ENCODE measurements around the gene FGD5.

FGD5 gene

GRCh38 chr3:14832975-14833722 lies 14.4 kb downstream of the FGD5 start:
- DNase-seq = no peak

GRCh38 chr3:14834121-14834520 lies 15.4 kb downstream of the FGD5 start:
- DNase-seq = no peak

- no peak for DNase-seq
Measured at GRCh38 chr3:14834807-14835466, 16.2 kb downstream of the FGD5 start.

- no peak for DNase-seq
Measured at GRCh38 chr3:14836049-14836468, 17.3 kb downstream of the FGD5 start.

GRCh38 chr3:14837186-14837877 lies 18.6 kb downstream of the FGD5 start:
- no peak for DNase-seq

GRCh38 chr3:14837878-14838258 lies 19.1 kb downstream of the FGD5 start:
- DNase-seq = no peak

GRCh38 chr3:14839236-14839635 lies 20.5 kb downstream of the FGD5 start:
- DNase-seq = no peak

GRCh38 chr3:14841836-14842235 lies 23.1 kb downstream of the FGD5 start:
- DNase-seq = no peak

- no peak for DNase-seq
Measured at GRCh38 chr3:14842277-14842676, 23.5 kb downstream of the FGD5 start.

- DNase-seq = no peak
Measured at GRCh38 chr3:14843321-14843720, 24.6 kb downstream of the FGD5 start.

- no peak for DNase-seq
Measured at GRCh38 chr3:14844386-14845170, 25.8 kb downstream of the FGD5 start.

- DNase-seq = no peak
Measured at GRCh38 chr3:14845180-14845579, 26.4 kb downstream of the FGD5 start.

GRCh38 chr3:14845826-14846225 lies 27.1 kb downstream of the FGD5 start:
- DNase-seq = no peak

GRCh38 chr3:14846226-14846880 lies 27.6 kb downstream of the FGD5 start:
- no peak for DNase-seq

GRCh38 chr3:14847613-14848541 lies 29.1 kb downstream of the FGD5 start:
- no peak for DNase-seq

GRCh38 chr3:14848906-14849305 lies 30.1 kb downstream of the FGD5 start:
- no peak for DNase-seq

- no peak for DNase-seq
Measured at GRCh38 chr3:14849638-14850230, 31.0 kb downstream of the FGD5 start.

- no peak for DNase-seq
Measured at GRCh38 chr3:14852058-14852594, 33.4 kb downstream of the FGD5 start.

GRCh38 chr3:14852717-14853116 lies 34.0 kb downstream of the FGD5 start:
- no peak for DNase-seq

GRCh38 chr3:14853271-14853951 lies 34.6 kb downstream of the FGD5 start:
- no peak for DNase-seq

All from NCI-H1105 treated with DMSO at 0.1 percent for 48 hours (cell line).